ENCODE measurements around the gene GPBAR1.

- TF ChIP-seq, protein P1, sequence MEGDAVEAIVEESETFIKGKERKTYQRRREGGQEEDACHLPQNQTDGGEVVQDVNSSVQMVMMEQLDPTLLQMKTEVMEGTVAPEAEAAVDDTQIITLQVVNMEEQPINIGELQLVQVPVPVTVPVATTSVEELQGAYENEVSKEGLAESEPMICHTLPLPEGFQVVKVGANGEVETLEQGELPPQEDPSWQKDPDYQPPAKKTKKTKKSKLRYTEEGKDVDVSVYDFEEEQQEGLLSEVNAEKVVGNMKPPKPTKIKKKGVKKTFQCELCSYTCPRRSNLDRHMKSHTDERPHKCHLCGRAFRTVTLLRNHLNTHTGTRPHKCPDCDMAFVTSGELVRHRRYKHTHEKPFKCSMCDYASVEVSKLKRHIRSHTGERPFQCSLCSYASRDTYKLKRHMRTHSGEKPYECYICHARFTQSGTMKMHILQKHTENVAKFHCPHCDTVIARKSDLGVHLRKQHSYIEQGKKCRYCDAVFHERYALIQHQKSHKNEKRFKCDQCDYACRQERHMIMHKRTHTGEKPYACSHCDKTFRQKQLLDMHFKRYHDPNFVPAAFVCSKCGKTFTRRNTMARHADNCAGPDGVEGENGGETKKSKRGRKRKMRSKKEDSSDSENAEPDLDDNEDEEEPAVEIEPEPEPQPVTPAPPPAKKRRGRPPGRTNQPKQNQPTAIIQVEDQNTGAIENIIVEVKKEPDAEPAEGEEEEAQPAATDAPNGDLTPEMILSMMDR (IDR thresholded peaks at IDR 0.05), result no peak
- no peak for TF ChIP-seq POLR2A (IDR thresholded peaks at IDR 0.05)
Measured at GRCh38 chr2:218271865-218272530, 11.2 kb downstream of the GPBAR1 start.

All from heart left ventricle (tissue), 13 donors.